H1 (cell line): ENCODE data around the gene P2RX6. TPM values are rescaled to one million over a fixed set of nuclear protein-coding genes. Genes with fewer than 3 reads are reported as not detected.

Experiments used
- CTCF ChIA-PET: fragments of 300-600 bp; sonication (Branson Sonifier 250); formaldehyde crosslinking; loops from one replicate; lab custom pipeline; 2021; ENCODE audit not compliant: partially characterized antibody; lab: Charles Lee
- POLR2A ChIA-PET: fragments of 300-600 bp; sonication (Branson Sonifier 250); formaldehyde crosslinking; loops from one replicate; lab custom pipeline; 2021; ENCODE audit warnings: inconsistent platforms; ENCODE audit not compliant: partially characterized antibody; lab: Charles Lee
- DNase-seq, 2 experiments: peaks; one replicate each; pipeline versions ENCODE4 v3.0.0 to v3.0.0-alpha.2; 2010 to 2022; ENCODE audit warnings: low spot score in 2 of 2, low read depth in 1 of 2, mixed read lengths in 1 of 2
- FAIRE-seq: peaks from 2 replicates; lab custom pipeline; 2011; peaks lifted over from hg19 to GRCh38; lab: Jason Lieb, UNC
- H2AFZ ChIP-seq: 2 replicates; pipeline ENCODE4 v1.8.1; 2012; ENCODE audit warnings: low read length, inconsistent platforms
- H2AK5ac ChIP-seq: 2 replicates; pipeline ENCODE4 v1.6.1; 2013; ENCODE audit warnings: low read depth, low read length
- H2BK120ac ChIP-seq: replicated peaks from 2 replicates; pipeline ENCODE3; 2013; ENCODE audit warnings: low read depth, low read length, inconsistent platforms
- H2BK12ac ChIP-seq: 2 replicates; pipeline ENCODE4 v1.6.1; 2013; ENCODE audit warnings: low read depth, low read length
- H2BK15ac ChIP-seq: 2 replicates; pipeline ENCODE4 v1.6.1; 2013; ENCODE audit warnings: low read length
- H2BK20ac ChIP-seq: 2 replicates; pipeline ENCODE4 v1.6.1; 2013; ENCODE audit warnings: low read length
- H2BK5ac ChIP-seq: 2 replicates; pipeline ENCODE4 v1.6.1; 2013; ENCODE audit warnings: low read depth, low read length
- H3K14ac ChIP-seq: 2 replicates; pipeline ENCODE4 v1.6.1; 2013; ENCODE audit warnings: inconsistent platforms; ENCODE audit not compliant: insufficient read length
- H3K18ac ChIP-seq: 2 replicates; pipeline ENCODE4 v1.6.1; 2013; ENCODE audit warnings: low read length; ENCODE audit errors: extremely low read depth
- H3K23ac ChIP-seq: 2 replicates; pipeline ENCODE4 v1.6.1; 2013; ENCODE audit warnings: inconsistent platforms; ENCODE audit not compliant: insufficient read length
- H3K23me2 ChIP-seq: 2 replicates; pipeline ENCODE4 v1.6.1; 2013; ENCODE audit warnings: low read depth, low read length
- H3K27ac ChIP-seq: 2 replicates; pipeline ENCODE4 v1.6.1; 2011; ENCODE audit warnings: low read depth, low read length, inconsistent platforms
- H3K27me3 ChIP-seq, 4 experiments: replicated peaks in 1 of 4; 1 replicate in 1 of 4; 2 replicates in 3 of 4; pipeline versions ENCODE4 v1.6.1 to v1.8.1; 2011 to 2013; ENCODE audit warnings: low read length in 3 of 4, mild to moderate bottlenecking in 3 of 4, inconsistent platforms in 2 of 4, mixed read lengths in 2 of 4, moderate library complexity in 1 of 4; ENCODE audit not compliant: control insufficient read depth in 3 of 4, insufficient read depth in 3 of 4; ENCODE audit errors: extremely low read depth in 1 of 4
- H3K36me3 ChIP-seq, 4 experiments: 2 replicates each; pipeline versions ENCODE4 v1.6.1 to v1.8.1; 2011 to 2013; ENCODE audit warnings: mild to moderate bottlenecking in 4 of 4, low read length in 3 of 4, moderate library complexity in 2 of 4, control low read depth in 1 of 4, inconsistent platforms in 1 of 4; ENCODE audit not compliant: insufficient read depth in 4 of 4, control insufficient read depth in 2 of 4
- H3K4ac ChIP-seq: replicated peaks from 2 replicates; pipeline ENCODE3; 2013; ENCODE audit warnings: low read length, low read depth, mixed read lengths, inconsistent platforms; ENCODE audit not compliant: insufficient read length
- H3K4me1 ChIP-seq, 4 experiments: replicated peaks in 1 of 4; 1 replicate in 1 of 4; 2 replicates in 3 of 4; pipeline versions ENCODE4 v1.6.1 to v1.8.1; 2011 to 2013; ENCODE audit warnings: low read length in 3 of 4, inconsistent platforms in 2 of 4, mixed read lengths in 1 of 4; ENCODE audit not compliant: insufficient read depth in 4 of 4, control insufficient read depth in 3 of 4
- H3K4me2 ChIP-seq, 2 experiments: 2 replicates each; pipeline versions ENCODE4 v1.6.1 to v1.8.1; 2011 to 2013; ENCODE audit warnings: low read depth in 2 of 2, low read length in 2 of 2, control low read depth in 1 of 2, inconsistent platforms in 1 of 2, mild to moderate bottlenecking in 1 of 2; ENCODE audit not compliant: insufficient read depth in 1 of 2
- H3K4me3 ChIP-seq, 4 experiments: fragments of 200-600, 300-600 bp in 1 of 4; sonication (generic), shearing (Covaris generic), sonication (Bioruptor Twin) in 1 of 4; 2 replicates each; pipeline versions ENCODE4 v1.5.1 to v1.8.1; 2011 to 2016; ENCODE audit warnings: low read length in 4 of 4, low read depth in 3 of 4, control low read depth in 2 of 4, inconsistent platforms in 2 of 4, mild to moderate bottlenecking in 2 of 4, mixed read lengths in 1 of 4, moderate library complexity in 1 of 4; ENCODE audit not compliant: insufficient read depth in 2 of 4; ENCODE audit errors: extremely low read depth in 1 of 4
- H3K56ac ChIP-seq: replicated peaks from 2 replicates; pipeline ENCODE3; 2013; ENCODE audit warnings: low read depth, mild to moderate bottlenecking, mixed read lengths, low read length, inconsistent platforms; ENCODE audit not compliant: insufficient read length
- H3K79me1 ChIP-seq: 2 replicates; pipeline ENCODE4 v1.6.1; 2013; ENCODE audit warnings: low read depth, low read length, control low read depth
- H3K79me2 ChIP-seq, 2 experiments: 2 replicates each; pipeline versions ENCODE4 v1.6.1 to v1.8.1; 2012 to 2013; ENCODE audit warnings: low read length in 2 of 2, mild to moderate bottlenecking in 2 of 2, inconsistent platforms in 1 of 2; ENCODE audit not compliant: insufficient read depth in 2 of 2, control insufficient read depth in 1 of 2
- H3K9ac ChIP-seq, 4 experiments: replicated peaks in 1 of 4; 1 replicate in 1 of 4; 2 replicates in 3 of 4; pipeline versions ENCODE4 v1.6.1 to v1.8.1; 2011 to 2013; ENCODE audit warnings: low read depth in 3 of 4, low read length in 3 of 4, control low read depth in 2 of 4, mild to moderate bottlenecking in 2 of 4, moderate library complexity in 2 of 4, inconsistent platforms in 1 of 4; ENCODE audit errors: extremely low read depth in 1 of 4
- H3K9me3 ChIP-seq, 2 experiments: 2 replicates each; pipeline versions ENCODE4 v1.6.1 to v1.8.1; 2012 to 2013; ENCODE audit warnings: mild to moderate bottlenecking in 2 of 2, moderate library complexity in 2 of 2, control low read depth in 1 of 2, inconsistent platforms in 1 of 2, low read depth in 1 of 2, low read length in 1 of 2, mixed read lengths in 1 of 2; ENCODE audit not compliant: insufficient read depth in 2 of 2
- H4K20me1 ChIP-seq, 2 experiments: replicated peaks in 1 of 2; 2 replicates each; pipeline versions ENCODE3 to v1.8.1; 2011 to 2013; ENCODE audit warnings: inconsistent platforms in 2 of 2, low read length in 2 of 2, mild to moderate bottlenecking in 1 of 2; ENCODE audit not compliant: insufficient read depth in 2 of 2, control insufficient read depth in 1 of 2
- H4K5ac ChIP-seq: 2 replicates; pipeline ENCODE4 v1.6.1; 2013; ENCODE audit warnings: low read length, low read depth, mixed read lengths, inconsistent platforms; ENCODE audit not compliant: insufficient read length
- H4K8ac ChIP-seq: 2 replicates; pipeline ENCODE4 v1.8.0; 2013; ENCODE audit warnings: mild to moderate bottlenecking, moderate library complexity, low read length, inconsistent platforms; ENCODE audit not compliant: insufficient read depth; ENCODE audit errors: extremely low read depth
- H4K91ac ChIP-seq: replicated peaks from 2 replicates; pipeline ENCODE3; 2013; ENCODE audit warnings: low read length, mixed read lengths, inconsistent platforms; ENCODE audit not compliant: insufficient read length
- ASH2L ChIP-seq: fragments of 200-600, 300-600 bp; sonication (generic); IDR thresholded peaks from one replicate; pipeline ENCODE4 v1.7.1; 2017; ENCODE audit warnings: low read length
- ATF3 ChIP-seq: IDR thresholded peaks from 2 replicates; pipeline ENCODE4 v1.6.1; 2011; ENCODE audit warnings: low read depth, mild to moderate bottlenecking, low read length; ENCODE audit not compliant: insufficient read depth
- POLR2A ChIP-seq, 2 experiments: IDR thresholded peaks; 1 replicate in 1 of 2; 2 replicates in 1 of 2; pipeline ENCODE4 v1.6.1; 2011; ENCODE audit warnings: low read depth in 2 of 2, low read length in 2 of 2, mild to moderate bottlenecking in 2 of 2; ENCODE audit errors: control extremely low read depth in 1 of 2
- POLR2AphosphoS5 ChIP-seq: IDR thresholded peaks from 2 replicates; pipeline ENCODE4 v1.6.1; 2011; ENCODE audit warnings: low read depth, low read length
- RBBP5 ChIP-seq: IDR thresholded peaks from 2 replicates; pipeline ENCODE4 v1.7.1; 2012; ENCODE audit warnings: low read depth, mild to moderate bottlenecking, inconsistent platforms, low read length, moderate library complexity, borderline replicate concordance
- SIN3A ChIP-seq, 2 experiments: IDR thresholded peaks in 1 of 2; conservative IDR thresholded peaks in 1 of 2; 2 replicates each; pipeline ENCODE4 v1.6.1; 2011 to 2012; ENCODE audit warnings: low read length in 2 of 2, improper control_type of control experiment in 1 of 2, low read depth in 1 of 2, mild to moderate bottlenecking in 1 of 2
- TAF1 ChIP-seq: IDR thresholded peaks from 2 replicates; pipeline ENCODE4 v1.6.1; 2011; ENCODE audit warnings: mild to moderate bottlenecking, low read depth, low read length
- TBP ChIP-seq: IDR thresholded peaks from 2 replicates; pipeline ENCODE4 v1.6.1; 2011; ENCODE audit warnings: low read depth, low read length, improper control_type of control experiment
- WGBS, 2 experiments: shearing (Covaris generic) in 1 of 2; methylation state at CpG; one replicate each; pipeline versions ENCODE4 v1.1.6 to v1.1.7; 2013 to 2015; ENCODE audit warnings: low lambda C conversion rate in 2 of 2, mixed read lengths in 2 of 2, inconsistent platforms in 1 of 2, low coverage in 1 of 2, missing lambda C conversion rate in 1 of 2; ENCODE audit not compliant: insufficient replicate concordance in 2 of 2, insufficient coverage in 1 of 2, insufficient read length in 1 of 2; ENCODE audit errors: extremely low coverage in 1 of 2, missing lambda C conversion rate in 1 of 2; 5-methylcytosine and 5-hydroxymethylcytosine counted together
- polyA plus RNA-seq, 7 experiments: library from polyadenylated mRNA; depleted of rRNA in 3 of 7; stranded (reverse) in 5 of 7; unstranded in 2 of 7; fragments of >200 nt in 5 of 7; fragments of 200-250 nt in 2 of 7; gene quantifications; 1 replicate in 5 of 7; 2 replicates in 1 of 7; 4 replicates in 1 of 7; pipeline versions ENCODE4 v1.2.1 to v1.2.3, GENCODE V29; 2011 to 2013; ENCODE audit warnings: missing spikeins in 2 of 7, mixed read lengths in 2 of 7
- total RNA-seq: library from RNA; stranded (reverse); fragmentation: NEBNext Ultra II Directional; extraction: Animal tissue kit (Norgen Biotek cat#: 25700); gene quantifications from 2 replicates; pipeline ENCODE4 v1.2.1, GENCODE V29; 2021

P2RX6 gene
- total and polyA plus RNA-seq, 2 of the 8 experiments (the other 6 are each of a cell fraction or from before 2014, with no cell fraction given), result 0.09 TPM; not detected in 1

- Histone ChIP-seq H3K23me2 (peaks cover 6% of the 10 kb centered on the region; the same call in 1 of the 2 replicates), H2BK5ac (peak overlapping the region; percentile 44; the same call in 1 of the 2 replicates), H3K79me1 (no peaks in the 10 kb centered on the region; the same call in 1 of the 2 replicates), H3K14ac (no peak overlapping the region), H2BK12ac (no peak overlapping the region), H3K4ac (no peak overlapping the region), H3K9ac (peak overlapping the region in 1 of 4 experiments; percentile 31; a peak in 3 of 7 replicates), H4K5ac (peak overlapping the region; percentile 28), H4K20me1 (peaks cover 0 to 8% of the 10 kb centered on the region in 2 experiments), H3K36me3 (peaks cover 0 to 2% (median 0%) of the 10 kb centered on the region in 4 experiments; a peak in 1 of 8 replicates), H4K91ac (no peak overlapping the region), H3K4me3 (peak overlapping the region; percentile 51 to 75 (median 64)), H3K18ac (peak overlapping the region; percentile 48), H3K4me1 (peaks cover 15 to 31% (median 19%) of the 10 kb centered on the region in 4 experiments), H3K23ac (no peak overlapping the region), H3K56ac (peak overlapping the region; percentile 74), H3K79me2 (no peaks in the 10 kb centered on the region), H2BK120ac (no peak overlapping the region), H3K27ac (no peak overlapping the region), H2BK15ac (no peak overlapping the region), H3K27me3 (peaks cover 0 to 4% (median 3%) of the 10 kb centered on the region in 4 experiments; a peak in 4 of 7 replicates), H4K8ac (0 out of 2 replicates have a peak overlapping the region, but pooled peaks have one; percentile 39), H3K9me3 (no peaks in the 10 kb centered on the region), H2BK20ac (no peak overlapping the region), H2AFZ (peak overlapping the region; percentile 35; the same call in 1 of the 2 replicates), H2AK5ac (no peak overlapping the region), H3K4me2 (peak overlapping the region; percentile 68 to 97)
- FAIRE-seq, result no peak
- POLR2A ChIA-PET, result interaction anchor here (0.8 to 1.4 kb wide), 2 partner anchors 11 to 32 kb away, joined by 3 to 8 read pairs; partner anchors contain the start of genes LZTR1 and THAP7
- TF ChIP-seq POLR2A (IDR thresholded peaks at IDR 0.05; ENCODE audit: control extremely low read depth in 1 of 2, low read depth in 2 of 2, low read length in 2 of 2) (0 out of 3 replicates have a peak, but pooled peaks of 1 of the 2 experiments have one; percentile 46), TBP (0 out of 2 replicates have a peak, but pooled peaks have one; percentile 18), RBBP5 (no peak), TAF1 (0 out of 2 replicates have a peak, but pooled peaks have one; percentile 41), ATF3 (no peak), SIN3A (conservative IDR thresholded peaks at IDR 0.05 in 1 of 2, IDR thresholded peaks at IDR 0.05 in 1 of 2; ENCODE audit: low read depth in 1 of 2, low read length in 2 of 2) (no peak), ASH2L (peak; percentile 48), POLR2AphosphoS5 (0 out of 2 replicates have a peak, but pooled peaks have one; percentile 36)
- CTCF ChIA-PET, result interaction anchor here (0.6 to 2.3 kb wide), 7 partner anchors 10 to 128 kb away, joined by 3 to 7 read pairs (median 3); partner anchors contain the start of gene LZTR1
- DNase-seq, result no peak
- 5% methylated on average over 24 of the region's 24 CpGs; no CpG with 5 or more reads in 1 of the 2 experiments for WGBS, 2 experiments
These were observed 1.2 kb upstream of the P2RX6 start for GRCh38 chr22:21013657-21014201.
